OCI-LY1 (cell line): Measurements from ENCODE around the gene TMEM178B.
"Not testable (repeated sequence)": the region's sequence is repeated elsewhere in the genome, so short reads cannot be mapped to it uniquely, and the experiment has no call there.

Source experiments
- CTCF ChIP-seq: fragments of 200-600 bp; sonication (generic), shearing (Covaris generic); IDR thresholded peaks from 2 replicates; pipeline ENCODE4 v1.5.1; 2017; ENCODE audit warnings: mild to moderate bottlenecking, antibody characterized with exemption, low read length, moderate library complexity, mixed read lengths
- EZH2 ChIP-seq: fragments of 200-600 bp; sonication (generic), shearing (Covaris generic); IDR thresholded peaks from 2 replicates; pipeline ENCODE4 v1.8.0; 2017; ENCODE audit warnings: borderline replicate concordance, mixed run types, mild to moderate bottlenecking, antibody characterized with exemption, low read length, moderate library complexity, mixed read lengths

DNA sequence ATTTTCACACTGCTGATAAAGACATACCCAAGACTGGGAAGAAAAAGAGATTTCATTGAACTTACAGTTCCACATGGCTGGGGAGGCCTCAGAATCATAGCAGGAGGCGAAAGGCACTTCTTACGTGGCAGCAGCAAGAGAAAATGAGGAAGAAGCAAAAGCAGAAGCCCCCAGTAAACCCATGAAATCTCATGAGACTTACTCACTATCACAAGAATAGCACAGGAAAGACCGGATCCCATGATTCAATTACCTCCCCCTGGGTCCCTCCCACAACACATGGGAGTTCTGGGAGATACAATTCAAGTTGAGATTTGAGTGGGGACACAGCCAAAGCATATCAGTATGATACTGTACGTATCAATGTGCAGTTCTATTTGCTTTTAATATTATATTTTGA is 121.9 kb downstream of the TMEM178B start:
- not testable (repeated sequence) for TF ChIP-seq CTCF, EZH2
